ENCODE data around the gene NOTUM. TPM values are rescaled to one million over a fixed set of nuclear protein-coding genes. Genes with fewer than 3 reads are reported as not detected.

Gene NOTUM
- total and polyA plus RNA-seq, 9 donors: 0.05 to 0.36 (median 0.22) TPM; not detected in 5

DNA sequence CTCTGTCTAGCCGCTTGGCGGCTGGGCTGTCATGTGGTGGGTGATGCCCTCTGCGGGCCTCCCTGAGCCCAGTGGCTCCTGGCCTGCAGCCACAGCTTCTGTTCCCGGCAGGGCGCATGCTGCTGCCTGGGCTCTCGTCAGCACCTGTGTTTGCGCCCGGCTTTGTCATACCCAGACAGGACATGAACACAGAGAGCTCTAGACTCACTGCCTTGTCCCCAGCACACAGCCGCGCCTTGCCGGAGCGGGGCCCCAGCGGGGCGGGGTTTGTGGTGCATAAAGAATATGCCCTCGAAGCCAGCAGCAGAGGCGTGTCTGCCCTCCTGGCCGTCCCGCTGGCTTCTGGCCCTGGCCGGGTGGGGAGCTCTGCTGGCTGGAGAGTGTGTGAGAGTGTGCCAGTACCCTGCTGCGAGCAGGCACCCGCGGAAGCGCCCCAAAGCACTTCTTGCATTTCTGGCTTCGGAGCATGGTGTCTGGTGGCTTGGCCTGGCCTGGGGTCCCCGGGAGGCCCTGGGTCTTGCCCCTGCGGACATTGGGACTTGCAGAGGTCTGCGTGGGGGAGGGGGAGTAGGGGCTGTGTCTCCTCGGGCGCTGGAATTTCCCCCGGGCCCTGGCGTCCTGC is 30.8 kb upstream of the NOTUM start:
- Histone ChIP-seq H3K36me3 (no peaks in the 10 kb centered on the region), H3K9me3 (no peaks in the 10 kb centered on the region), H3K4me3 (no peak overlapping the region), H3K27me3 (no peaks in the 10 kb centered on the region), H3K27ac (no peak overlapping the region), H3K4me1 (ENCODE audit: insufficient read depth) (no peaks in the 10 kb centered on the region)
- 69 to 73% (median 72%) methylated on average over 24 to 31 of the region's 31 CpGs for WGBS, 3 donors
- no peak for DNase-seq
- TF ChIP-seq POLR2A (IDR thresholded peaks at IDR 0.05): no peak
- intact Hi-C loops (cut with DNase I): loop anchor here in 1 of 4 donors (10.0 kb wide), 1 partner anchor 63 kb away; the partner anchor contains the start of genes GPS1 and RFNG

DNA sequence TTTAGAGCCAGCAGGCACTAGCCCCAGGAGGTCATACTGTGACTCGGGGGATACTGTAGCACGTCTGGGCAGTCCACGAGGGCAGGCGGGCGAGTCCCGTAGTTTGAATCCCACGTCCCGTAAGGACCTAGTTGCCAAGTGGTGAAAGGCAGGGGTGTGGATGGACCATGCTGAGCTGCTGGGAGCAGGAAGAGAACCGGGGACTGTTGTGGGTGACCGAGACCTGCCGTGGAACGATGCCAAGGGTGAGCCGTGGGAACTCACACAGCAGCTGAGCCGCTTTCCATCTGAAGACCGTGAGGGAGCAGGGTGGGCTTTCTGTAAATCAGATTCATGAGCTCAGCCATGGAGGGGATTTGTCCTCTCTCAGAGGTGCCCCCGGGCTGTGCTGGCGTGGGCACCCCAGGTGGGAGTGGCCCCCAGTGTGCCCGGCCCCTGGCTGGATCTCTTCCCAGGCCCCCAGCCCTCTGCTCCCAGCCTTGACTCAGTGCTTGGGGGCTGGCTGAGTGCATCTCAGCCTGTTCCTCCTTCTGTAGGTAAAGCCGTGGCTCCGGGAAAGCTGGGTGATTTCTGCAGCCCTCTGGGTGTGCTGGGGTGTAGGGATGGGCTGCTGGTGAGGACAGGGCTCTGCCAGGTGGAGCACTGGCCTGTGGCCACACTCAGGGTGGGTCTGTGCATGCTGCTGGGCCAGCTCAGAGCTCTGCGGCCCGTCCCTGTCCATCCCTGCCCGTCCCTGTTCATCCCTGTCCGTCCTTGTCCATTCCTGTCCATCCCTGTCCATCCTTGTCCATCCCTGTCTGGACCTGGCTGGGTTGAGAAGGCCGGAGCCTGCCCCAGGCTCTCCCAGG is 30.1 kb upstream of the NOTUM start:
- no peak for DNase-seq
- intact Hi-C loops (cut with DNase I): loop anchor here in 1 of 4 donors (10.0 kb wide), 1 partner anchor 64 kb away; the partner anchor contains the start of genes GPS1 and RFNG
- H3K4me3 ChIP-seq: no peak overlapping the region
- 89 to 91% (median 91%) methylated on average over 25 of the region's 25 CpGs for WGBS, 3 donors
- no peaks in the 10 kb centered on the region for H3K27me3 ChIP-seq
- H3K9me3 ChIP-seq: no peaks in the 10 kb centered on the region
- H3K27ac ChIP-seq: no peak overlapping the region
- TF ChIP-seq, protein P1, sequence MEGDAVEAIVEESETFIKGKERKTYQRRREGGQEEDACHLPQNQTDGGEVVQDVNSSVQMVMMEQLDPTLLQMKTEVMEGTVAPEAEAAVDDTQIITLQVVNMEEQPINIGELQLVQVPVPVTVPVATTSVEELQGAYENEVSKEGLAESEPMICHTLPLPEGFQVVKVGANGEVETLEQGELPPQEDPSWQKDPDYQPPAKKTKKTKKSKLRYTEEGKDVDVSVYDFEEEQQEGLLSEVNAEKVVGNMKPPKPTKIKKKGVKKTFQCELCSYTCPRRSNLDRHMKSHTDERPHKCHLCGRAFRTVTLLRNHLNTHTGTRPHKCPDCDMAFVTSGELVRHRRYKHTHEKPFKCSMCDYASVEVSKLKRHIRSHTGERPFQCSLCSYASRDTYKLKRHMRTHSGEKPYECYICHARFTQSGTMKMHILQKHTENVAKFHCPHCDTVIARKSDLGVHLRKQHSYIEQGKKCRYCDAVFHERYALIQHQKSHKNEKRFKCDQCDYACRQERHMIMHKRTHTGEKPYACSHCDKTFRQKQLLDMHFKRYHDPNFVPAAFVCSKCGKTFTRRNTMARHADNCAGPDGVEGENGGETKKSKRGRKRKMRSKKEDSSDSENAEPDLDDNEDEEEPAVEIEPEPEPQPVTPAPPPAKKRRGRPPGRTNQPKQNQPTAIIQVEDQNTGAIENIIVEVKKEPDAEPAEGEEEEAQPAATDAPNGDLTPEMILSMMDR (IDR thresholded peaks at IDR 0.05): no peak
- TF ChIP-seq EP300 (IDR thresholded peaks at IDR 0.05) (no peak), POLR2A (IDR thresholded peaks at IDR 0.05) (no peak)
- H3K4me1 ChIP-seq (ENCODE audit: insufficient read depth): no peaks in the 10 kb centered on the region
- H3K36me3 ChIP-seq: no peaks in the 10 kb centered on the region

DNA sequence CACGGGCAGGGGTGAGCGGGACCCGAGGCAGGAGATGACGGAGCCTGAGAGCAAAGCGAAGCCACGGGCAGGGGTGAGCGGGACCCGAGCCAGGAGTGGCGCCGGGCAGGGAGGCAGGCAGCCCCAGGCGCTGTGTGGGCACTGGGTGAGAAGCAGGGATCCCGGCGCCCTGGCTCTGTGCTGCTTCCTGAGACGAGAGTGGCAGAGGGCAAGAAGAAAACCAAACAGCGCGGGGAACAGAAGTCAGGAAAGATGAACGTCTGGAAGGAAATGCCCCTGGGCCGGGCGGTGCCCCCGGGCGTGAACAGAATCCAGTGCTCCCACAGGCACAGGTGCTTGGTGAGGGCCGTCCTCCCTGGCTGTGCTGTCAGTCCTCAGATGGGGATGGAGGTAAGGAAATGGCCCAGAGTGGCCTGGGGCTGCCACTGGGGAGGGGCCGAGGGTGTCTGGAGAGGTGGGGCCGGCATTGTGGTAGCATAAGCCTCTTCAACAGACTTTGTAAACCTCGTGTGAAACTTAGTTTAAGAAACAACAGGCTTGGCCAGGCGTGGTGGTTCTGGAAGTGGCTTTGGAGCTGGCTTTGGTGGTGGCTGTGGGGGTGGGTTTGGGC is 26.3 kb upstream of the NOTUM start:
- H3K27me3 ChIP-seq: no peaks in the 10 kb centered on the region
- intact Hi-C loops (cut with DNase I): no loop called here
- H3K27ac ChIP-seq: no peak overlapping the region
- H3K36me3 ChIP-seq: no peaks in the 10 kb centered on the region
- DNase-seq: no peak
- no peaks in the 10 kb centered on the region for H3K4me1 ChIP-seq (ENCODE audit: insufficient read depth)
- no peaks in the 10 kb centered on the region for H3K9me3 ChIP-seq
- no peak overlapping the region for H3K4me3 ChIP-seq
- 88 to 91% (median 91%) methylated on average over 26 of the region's 26 CpGs for WGBS, 3 donors
- TF ChIP-seq, protein P1 (IDR thresholded peaks at IDR 0.05): no peak
- TF ChIP-seq EP300 (IDR thresholded peaks at IDR 0.05): no peak
- TF ChIP-seq POLR2A (IDR thresholded peaks at IDR 0.05): no peak

DNA sequence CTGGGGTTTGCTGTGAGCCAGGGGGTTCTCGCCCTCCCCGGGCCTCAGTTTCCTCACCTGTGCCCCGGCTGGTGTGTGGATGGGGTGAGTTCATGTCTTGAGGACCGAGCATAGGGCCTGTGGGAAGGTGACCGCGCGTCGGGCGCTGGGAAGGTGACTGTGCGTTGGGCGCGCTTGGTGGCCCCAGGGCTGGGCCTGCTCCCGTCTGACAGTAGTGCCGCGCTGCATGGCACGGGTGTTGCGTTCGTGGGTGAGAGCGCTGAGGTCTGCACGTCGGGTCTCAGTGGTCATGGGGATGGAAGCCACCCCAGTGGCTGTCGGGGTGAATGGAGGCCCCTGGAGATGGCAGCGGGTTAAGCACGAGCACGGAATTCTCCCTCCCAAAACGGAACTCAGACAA is 25.6 kb upstream of the NOTUM start:
- WGBS, 3 donors: 93 to 94% (median 94%) methylated on average over 26 of the region's 26 CpGs

More for the DNA sequence above, 25.6 kb upstream of the NOTUM start:
- TF ChIP-seq, protein P1 (IDR thresholded peaks at IDR 0.05): no peak
- TF ChIP-seq EP300 (IDR thresholded peaks at IDR 0.05) (no peak), POLR2A (IDR thresholded peaks at IDR 0.05) (no peak)
- intact Hi-C loops (cut with DNase I): no loop called here
- Histone ChIP-seq H3K9me3 (no peaks in the 10 kb centered on the region), H3K4me3 (no peak overlapping the region), H3K4me1 (ENCODE audit: insufficient read depth) (no peaks in the 10 kb centered on the region), H3K27me3 (no peaks in the 10 kb centered on the region), H3K36me3 (no peaks in the 10 kb centered on the region), H3K27ac (no peak overlapping the region)
- DNase-seq: no peak

Measured in ovary (tissue), 9 donors.